ENCODE data around the gene TBC1D9. TPM values are rescaled to one million over a fixed set of nuclear protein-coding genes. Genes with fewer than 3 reads are reported as not detected.
"Not testable (repeated sequence)": the region's sequence is repeated elsewhere in the genome, so short reads cannot be mapped to it uniquely, and the experiment has no call there.

TBC1D9 gene
- total RNA-seq, 1 donor: 31.5 TPM

GRCh38 chr4:140790765-140791164 lies 34.6 kb upstream of the TBC1D9 start:
- H3K4me3 ChIP-seq (ENCODE audit: low read depth, low read length): no peak overlapping the region
- no peak for DNase-seq (ENCODE audit: low read depth)
- no peak for TF ChIP-seq CTCF (IDR thresholded peaks at IDR 0.05; ENCODE audit: insufficient read depth, low read depth, low read length)

- H3K4me3 ChIP-seq (ENCODE audit: low read depth, low read length): no peak overlapping the region
- no peak for TF ChIP-seq CTCF (IDR thresholded peaks at IDR 0.05; ENCODE audit: insufficient read depth, low read depth, low read length)
- DNase-seq (ENCODE audit: low read depth): no peak
Measured at GRCh38 chr4:140790171-140790570, 34.0 kb upstream of the TBC1D9 start.

- DNase-seq (ENCODE audit: low read depth): no peak
- no peak for TF ChIP-seq CTCF (IDR thresholded peaks at IDR 0.05; ENCODE audit: insufficient read depth, low read depth, low read length)
- no peak overlapping the region for H3K4me3 ChIP-seq (ENCODE audit: low read depth, low read length)
Measured at GRCh38 chr4:140789759-140790158, 33.6 kb upstream of the TBC1D9 start.

GRCh38 chr4:140782787-140783186 lies 26.6 kb upstream of the TBC1D9 start:
- not testable (repeated sequence) for DNase-seq (ENCODE audit: low read depth)

GRCh38 chr4:140781596-140781995 lies 25.4 kb upstream of the TBC1D9 start:
- no peak overlapping the region for H3K4me3 ChIP-seq (ENCODE audit: low read depth, low read length)
- DNase-seq (ENCODE audit: low read depth): no peak
- no peak for TF ChIP-seq CTCF (IDR thresholded peaks at IDR 0.05; ENCODE audit: insufficient read depth, low read depth, low read length)

More at GRCh38 chr4:140782787-140783186, 26.6 kb upstream of the TBC1D9 start:
- not testable (repeated sequence) for H3K4me3 ChIP-seq (ENCODE audit: low read depth, low read length)

GRCh38 chr4:140777894-140778293 lies 21.7 kb upstream of the TBC1D9 start:
- no peak for TF ChIP-seq CTCF (IDR thresholded peaks at IDR 0.05; ENCODE audit: insufficient read depth, low read depth, low read length)
- no peak for DNase-seq (ENCODE audit: low read depth)
- no peak overlapping the region for H3K4me3 ChIP-seq (ENCODE audit: low read depth, low read length)

GRCh38 chr4:140777386-140777785 lies 21.2 kb upstream of the TBC1D9 start:
- DNase-seq (ENCODE audit: low read depth): no peak
- TF ChIP-seq CTCF (IDR thresholded peaks at IDR 0.05; ENCODE audit: insufficient read depth, low read depth, low read length): no peak
- H3K4me3 ChIP-seq (ENCODE audit: low read depth, low read length): no peak overlapping the region
